Body of pancreas (tissue), 4 donors: ENCODE results near the gene BCL3.

Experiments
- POLR2A ChIP-seq, 3 donors: fragments of 450-650 bp; IDR thresholded peaks; one replicate each; pipeline ENCODE4 v1.6.1; 2016; ENCODE audit warnings: antibody characterized with exemption in 3 of 3, mild to moderate bottlenecking in 2 of 3
- TF ChIP-seq, protein P1 (sequence below), 7 experiments: fragments of 450-650 bp in 4 of 7; fragments of 200-600 bp in 3 of 7; sonication (generic) in 3 of 7; IDR thresholded peaks; one replicate each; pipeline ENCODE4 v1.5.1; 2016 to 2019; ENCODE audit warnings: antibody characterized with exemption in 7 of 7

DNA sequence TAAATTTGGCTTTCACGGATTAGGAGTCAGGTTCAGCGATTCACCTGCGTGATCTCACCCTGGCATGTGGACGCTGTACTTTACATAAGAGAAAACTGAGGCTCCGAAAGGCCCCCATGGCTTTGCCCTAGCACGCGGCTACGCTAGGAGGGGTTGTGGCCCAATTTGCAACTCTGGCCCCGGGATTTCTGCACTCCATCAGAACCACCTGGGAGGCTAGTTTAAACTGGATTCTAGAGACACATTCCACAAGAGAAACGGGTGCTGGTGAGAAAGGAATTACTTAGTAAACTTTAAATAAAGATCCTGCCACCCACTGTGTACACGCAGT is 6.2 kb downstream of the BCL3 start:
- TF ChIP-seq, protein P1, sequence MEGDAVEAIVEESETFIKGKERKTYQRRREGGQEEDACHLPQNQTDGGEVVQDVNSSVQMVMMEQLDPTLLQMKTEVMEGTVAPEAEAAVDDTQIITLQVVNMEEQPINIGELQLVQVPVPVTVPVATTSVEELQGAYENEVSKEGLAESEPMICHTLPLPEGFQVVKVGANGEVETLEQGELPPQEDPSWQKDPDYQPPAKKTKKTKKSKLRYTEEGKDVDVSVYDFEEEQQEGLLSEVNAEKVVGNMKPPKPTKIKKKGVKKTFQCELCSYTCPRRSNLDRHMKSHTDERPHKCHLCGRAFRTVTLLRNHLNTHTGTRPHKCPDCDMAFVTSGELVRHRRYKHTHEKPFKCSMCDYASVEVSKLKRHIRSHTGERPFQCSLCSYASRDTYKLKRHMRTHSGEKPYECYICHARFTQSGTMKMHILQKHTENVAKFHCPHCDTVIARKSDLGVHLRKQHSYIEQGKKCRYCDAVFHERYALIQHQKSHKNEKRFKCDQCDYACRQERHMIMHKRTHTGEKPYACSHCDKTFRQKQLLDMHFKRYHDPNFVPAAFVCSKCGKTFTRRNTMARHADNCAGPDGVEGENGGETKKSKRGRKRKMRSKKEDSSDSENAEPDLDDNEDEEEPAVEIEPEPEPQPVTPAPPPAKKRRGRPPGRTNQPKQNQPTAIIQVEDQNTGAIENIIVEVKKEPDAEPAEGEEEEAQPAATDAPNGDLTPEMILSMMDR (IDR thresholded peaks at IDR 0.05), result no peak
- TF ChIP-seq POLR2A (IDR thresholded peaks at IDR 0.05), result no peak
